ENCODE measurements around the gene CTNND2. TPM values are rescaled to one million over a fixed set of nuclear protein-coding genes. Genes with fewer than 3 reads are reported as not detected.

The CTNND2 gene
- total and polyA plus RNA-seq, 4 donors = 0.30 to 2.2 (median 0.71) TPM

GRCh38 chr5:11596185-11596584 is 308.1 kb downstream of the CTNND2 start:
- no peak for ATAC-seq (ENCODE audit: insufficient read depth, low FRiP score)
- no peaks in the 10 kb centered on the region for H3K36me3 ChIP-seq (ENCODE audit: control insufficient read depth in 4 of 4, insufficient read depth in 4 of 4, low read length in 4 of 4)
- no peak overlapping the region for H3K4me3 ChIP-seq
- H3K27me3 ChIP-seq (ENCODE audit: control insufficient read depth in 3 of 3, insufficient read depth in 3 of 3, low read length in 2 of 3) = no peaks in the 10 kb centered on the region
- WGBS, 2 donors = 84 to 93% methylated on average over 1 of the region's 1 CpG
- no peak for DNase-seq
- no peak overlapping the region for H3K9ac ChIP-seq (ENCODE audit: insufficient read depth in 1 of 2, low read length in 2 of 2)
- H3K9me3 ChIP-seq (ENCODE audit: control insufficient read depth in 4 of 4, insufficient read depth in 3 of 4, low read length in 3 of 4) = no peaks in the 10 kb centered on the region
- TF ChIP-seq CTCF (IDR thresholded peaks at IDR 0.05; ENCODE audit: control extremely low read depth, extremely low read depth) = no peak
- peaks cover 0 to 4% (median 0%) of the 10 kb centered on the region in 5 donors for H3K4me1 ChIP-seq (ENCODE audit: control insufficient read depth in 5 of 5, insufficient read depth in 5 of 5, low read length in 5 of 5)
- no peak overlapping the region for H3K27ac ChIP-seq (ENCODE audit: low read depth in 1 of 2, low read length in 1 of 2)

- no peaks in the 10 kb centered on the region for H3K9me3 ChIP-seq (ENCODE audit: control insufficient read depth in 4 of 4, insufficient read depth in 3 of 4, low read length in 3 of 4)
- TF ChIP-seq CTCF (IDR thresholded peaks at IDR 0.05; ENCODE audit: control extremely low read depth, extremely low read depth) = no peak
- H3K27ac ChIP-seq (ENCODE audit: low read depth in 1 of 2, low read length in 1 of 2) = no peak overlapping the region
- no peaks in the 10 kb centered on the region for H3K27me3 ChIP-seq (ENCODE audit: control insufficient read depth in 3 of 3, insufficient read depth in 3 of 3, low read length in 2 of 3)
- ATAC-seq (ENCODE audit: insufficient read depth, low FRiP score) (no peak), DNase-seq (peak in 1 of 3 donors; percentile 25)
- no peaks in the 10 kb centered on the region for H3K36me3 ChIP-seq (ENCODE audit: control insufficient read depth in 4 of 4, insufficient read depth in 4 of 4, low read length in 4 of 4)
- H3K4me3 ChIP-seq = no peak overlapping the region
- 49 to 70% methylated on average over 3 of the region's 3 CpGs for WGBS, 2 donors
- H3K4me1 ChIP-seq (ENCODE audit: control insufficient read depth in 5 of 5, insufficient read depth in 5 of 5, low read length in 5 of 5) = peaks cover 0 to 4% (median 0%) of the 10 kb centered on the region in 5 donors
- no peak overlapping the region for H3K9ac ChIP-seq (ENCODE audit: insufficient read depth in 1 of 2, low read length in 2 of 2)
These were observed 309.2 kb downstream of the CTNND2 start for GRCh38 chr5:11595045-11595444.

- H3K4me1 ChIP-seq (ENCODE audit: control insufficient read depth in 5 of 5, insufficient read depth in 5 of 5, low read length in 5 of 5) = peaks cover 0 to 4% (median 0%) of the 10 kb centered on the region in 5 donors
- H3K27me3 ChIP-seq (ENCODE audit: control insufficient read depth in 3 of 3, insufficient read depth in 3 of 3, low read length in 2 of 3) = no peaks in the 10 kb centered on the region
- H3K36me3 ChIP-seq (ENCODE audit: control insufficient read depth in 4 of 4, insufficient read depth in 4 of 4, low read length in 4 of 4) = no peaks in the 10 kb centered on the region
- H3K27ac ChIP-seq (ENCODE audit: low read depth in 1 of 2, low read length in 1 of 2) = no peak overlapping the region
- no peak for TF ChIP-seq CTCF (IDR thresholded peaks at IDR 0.05; ENCODE audit: control extremely low read depth, extremely low read depth)
- no peak for DNase-seq
- ATAC-seq (ENCODE audit: insufficient read depth, low FRiP score) = no peak
- 82 to 90% methylated on average over 2 of the region's 2 CpGs for WGBS, 2 donors
- no peak overlapping the region for H3K9ac ChIP-seq (ENCODE audit: insufficient read depth in 1 of 2, low read length in 2 of 2)
- H3K4me3 ChIP-seq = no peak overlapping the region
- H3K9me3 ChIP-seq (ENCODE audit: control insufficient read depth in 4 of 4, insufficient read depth in 3 of 4, low read length in 3 of 4) = no peaks in the 10 kb centered on the region
These were observed 310.2 kb downstream of the CTNND2 start for GRCh38 chr5:11594021-11594420.

GRCh38 chr5:11590475-11590874 is 313.8 kb downstream of the CTNND2 start:
- no peak for TF ChIP-seq CTCF (IDR thresholded peaks at IDR 0.05; ENCODE audit: control extremely low read depth, extremely low read depth)
- Histone ChIP-seq H3K27me3 (ENCODE audit: control insufficient read depth in 3 of 3, insufficient read depth in 3 of 3, low read length in 2 of 3) (no peaks in the 10 kb centered on the region), H3K4me3 (no peak overlapping the region), H3K9ac (ENCODE audit: insufficient read depth in 1 of 2, low read length in 2 of 2) (no peak overlapping the region), H3K4me1 (ENCODE audit: control insufficient read depth in 5 of 5, insufficient read depth in 5 of 5, low read length in 5 of 5) (peaks cover 0 to 4% (median 0%) of the 10 kb centered on the region in 5 donors), H3K36me3 (ENCODE audit: control insufficient read depth in 4 of 4, insufficient read depth in 4 of 4, low read length in 4 of 4) (no peaks in the 10 kb centered on the region), H3K27ac (ENCODE audit: low read depth in 1 of 2, low read length in 1 of 2) (no peak overlapping the region), H3K9me3 (ENCODE audit: control insufficient read depth in 4 of 4, insufficient read depth in 3 of 4, low read length in 3 of 4) (no peaks in the 10 kb centered on the region)
- DNase-seq = no peak
- 92 to 93% methylated on average over 6 of the region's 6 CpGs for WGBS, 2 donors
- no peak for ATAC-seq (ENCODE audit: insufficient read depth, low FRiP score)
